ENCODE measurements around the gene DIAPH3. TPM values are rescaled to one million over a fixed set of nuclear protein-coding genes. Genes with fewer than 3 reads are reported as not detected.

DIAPH3 gene
- total and polyA plus RNA-seq, 2 of the 4 experiments (the other 2 are of a cell fraction), result 8.9 to 9.3 TPM

DNA sequence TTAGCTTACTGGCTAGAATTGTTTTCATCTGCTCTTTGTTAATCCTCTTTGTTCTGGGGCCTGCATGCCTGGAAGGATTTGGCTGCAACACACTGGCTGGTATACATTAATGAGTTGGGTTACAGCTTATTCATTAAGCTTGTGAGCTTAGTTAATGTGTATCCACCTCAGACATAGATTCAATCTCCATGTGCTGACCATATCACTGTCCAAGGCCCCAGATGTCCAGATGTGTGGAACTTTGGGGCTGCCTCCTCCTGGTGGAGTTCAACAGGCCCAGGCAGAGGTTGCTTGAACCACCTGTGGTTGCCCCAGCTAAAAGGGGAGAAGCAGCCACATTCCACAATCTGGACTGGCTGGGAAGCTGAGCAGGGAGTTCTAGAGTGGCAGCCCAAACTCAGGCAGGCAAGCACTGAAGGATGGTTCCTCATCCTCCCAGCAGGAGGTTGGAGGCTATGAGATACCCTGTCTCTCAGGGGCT lies 5.4 kb downstream of the DIAPH3 start:
- in situ Hi-C loops (cut with MboI; ENCODE audit: low sequenced_read_pairs), result no loop called here
- H2BK5ac ChIP-seq (ENCODE audit: low read depth, low read length, poor library complexity, severe bottlenecking), result no peak overlapping the region
- dilution Hi-C loops (cut with HindIII; ENCODE audit: low sequenced_read_pairs, unreplicated experiment), result no loop called here
- H2AFZ ChIP-seq (replicated peaks; ENCODE audit: low read length, poor library complexity), result no peak overlapping the region
- no peak overlapping the region for H2BK15ac ChIP-seq (ENCODE audit: low read depth, low read length)
- no TSS peak for BruUV-seq (replicated peaks)
- peaks cover 3% of the 10 kb centered on the region; the same call in 1 of the 2 replicates for H3K9me1 ChIP-seq (ENCODE audit: insufficient read depth, low read length)
- no peak overlapping the region for H2AK9ac ChIP-seq (replicated peaks; ENCODE audit: low read depth, low read length, poor library complexity)
- CTCF ChIA-PET, result interaction anchor here (0.6 kb wide), 1 partner anchor 42 kb away, joined by 4 read pairs; no protein-coding TSS in a partner anchor
- no peak overlapping the region for H3K56ac ChIP-seq (ENCODE audit: extremely low read depth, insufficient read depth, low read length)
- H4K91ac ChIP-seq (ENCODE audit: insufficient read depth, low read depth, low read length), result no peak overlapping the region
- no peak overlapping the region for H3K4me2 ChIP-seq (ENCODE audit: low read depth, low read length)
- intact Hi-C loops (cut with micrococcal nuclease), result no loop called here
- peak overlapping the region; percentile 20; the same call in 1 of the 2 replicates for H3K27ac ChIP-seq (ENCODE audit: insufficient read depth, low read length)
- ATAC-seq (ENCODE audit: low read depth) (no peak), DNase-seq (no peak)
- no peaks in the 10 kb centered on the region for H3K9me3 ChIP-seq (ENCODE audit: control insufficient read depth, insufficient read depth, low read length)
- H3K18ac ChIP-seq (ENCODE audit: low read depth, low read length), result peak overlapping the region; percentile 9
- no peak overlapping the region for H2BK120ac ChIP-seq (ENCODE audit: low read depth, low read length)
- H4K8ac ChIP-seq (ENCODE audit: low read depth in 2 of 2, low read length in 2 of 2), result peak overlapping the region in 1 of 2 experiments; percentile 44; a peak in 2 of 4 replicates
- H2BK20ac ChIP-seq (ENCODE audit: low read depth, low read length), result no peak overlapping the region
- POLR2A ChIA-PET (ENCODE audit: unreplicated experiment), result no interaction called here
- H3K9ac ChIP-seq (ENCODE audit: low read depth, low read length), result no peak overlapping the region
- H3K4me3 ChIP-seq (ENCODE audit: insufficient read depth, low read depth, low read length), result no peak overlapping the region
- H4K5ac ChIP-seq (ENCODE audit: low read depth, low read length), result peak overlapping the region; percentile 73
- no peak overlapping the region; the same call in 1 of the 2 replicates for H3K4ac ChIP-seq (ENCODE audit: low read depth, low read length)
- H3K23ac ChIP-seq (ENCODE audit: low read depth, low read length), result no peak overlapping the region
- no peaks in the 10 kb centered on the region; the same call in 1 of the 2 replicates for H3K36me3 ChIP-seq (ENCODE audit: control insufficient read depth, insufficient read depth, low read length)
- TF ChIP-seq BHLHE40 (IDR thresholded peaks at IDR 0.05; ENCODE audit: low read depth, low read length) (no peak), RCOR1 (IDR thresholded peaks at IDR 0.05; ENCODE audit: insufficient replicate concordance, low read length) (no peak), MAZ (IDR thresholded peaks at IDR 0.05; ENCODE audit: borderline replicate concordance, low read depth, low read length) (no peak), MXI1 (IDR thresholded peaks at IDR 0.05; ENCODE audit: borderline replicate concordance, low read depth, low read length) (no peak)
- 0 out of 2 replicates have a peak, but pooled peaks cover 7% of the 10 kb centered on the region for H4K20me1 ChIP-seq (ENCODE audit: insufficient read depth, low read length)
- no peak overlapping the region for H3K14ac ChIP-seq (replicated peaks; ENCODE audit: low read depth, low read length)
- no peak overlapping the region for H2AK5ac ChIP-seq (ENCODE audit: low read depth, low read length)
- peaks cover 5% of the 10 kb centered on the region; the same call in 1 of the 2 replicates for H3K4me1 ChIP-seq (ENCODE audit: control insufficient read depth, insufficient read depth, low read length)
- peaks cover 32 to 55% of the 10 kb centered on the region in 2 experiments for H3K79me1 ChIP-seq (ENCODE audit: low read depth in 1 of 2, low read length in 2 of 2)
- no peaks in the 10 kb centered on the region for H3K27me3 ChIP-seq (ENCODE audit: control insufficient read depth, insufficient read depth, low read length)
